Kidney (tissue), 14 donors: ENCODE results near the gene PTPRT. TPM values are rescaled to one million over a fixed set of nuclear protein-coding genes. Genes with fewer than 3 reads are reported as not detected.
A peak's percentile ranks its signal among the peaks of the same experiment; 100 is the strongest.

Experiments
- DNase-seq, 5 donors: peaks; one replicate each; pipeline ENCODE4 v3.0.0-alpha.2; 2013 to 2020
- FAIRE-seq: peaks from 2 replicates; lab custom pipeline; 2012; peaks lifted over from hg19 to GRCh38; lab: Jason Lieb, UNC
- H3K27ac ChIP-seq, 2 donors: one replicate each; pipeline ENCODE4 v1.7.0; 2013; ENCODE audit warnings: low read depth in 2 of 2, low read length in 2 of 2, inconsistent platforms in 1 of 2
- H3K27me3 ChIP-seq: one replicate; pipeline ENCODE4 v1.7.1; 2013; ENCODE audit warnings: low read length, inconsistent platforms; ENCODE audit not compliant: control insufficient read depth, insufficient read depth
- H3K36me3 ChIP-seq, 3 donors: one replicate each; pipeline versions ENCODE4 v1.7.0 to v1.7.1; 2013; ENCODE audit warnings: low read length in 3 of 3, control low read depth in 1 of 3, inconsistent platforms in 1 of 3; ENCODE audit not compliant: insufficient read depth in 3 of 3, control insufficient read depth in 2 of 3
- H3K4me1 ChIP-seq, 3 donors: one replicate each; pipeline versions ENCODE4 v1.7.0 to v1.7.1; 2013; ENCODE audit warnings: low read length in 3 of 3, inconsistent platforms in 1 of 3, low read depth in 1 of 3; ENCODE audit not compliant: control insufficient read depth in 2 of 3, insufficient read depth in 2 of 3
- H3K4me3 ChIP-seq, 3 donors: one replicate each; pipeline versions ENCODE4 v1.7.0 to v1.8.1; 2013; ENCODE audit warnings: low read length in 3 of 3, control low read depth in 1 of 3, inconsistent platforms in 1 of 3
- H3K9ac ChIP-seq, 3 donors: one replicate each; pipeline versions ENCODE4 v1.7.0 to v1.7.1; 2013; ENCODE audit warnings: low read length in 3 of 3, control low read depth in 1 of 3, inconsistent platforms in 1 of 3
- H3K9me3 ChIP-seq, 3 donors: one replicate each; pipeline versions ENCODE4 v1.7.0 to v1.7.1; 2013; ENCODE audit warnings: low read length in 3 of 3, control low read depth in 1 of 3, inconsistent platforms in 1 of 3; ENCODE audit not compliant: control insufficient read depth in 2 of 3, insufficient read depth in 1 of 3
- intact Hi-C: fragments of 100-400 bp; cut with DNase I; formaldehyde crosslinking; loops from one replicate; pipeline ENCODE4 v1.11.1; 2022
- polyA plus RNA-seq: library from polyadenylated mRNA; stranded (reverse); fragments of 350-450 nt; fragmentation: Illumina TruSeq; extraction: RNeasy Lipid Tissue Mini Kit (QIAGEN cat#74804); gene quantifications from one replicate; pipeline ENCODE4 v1.2.3, GENCODE V29; 2014; ENCODE audit warnings: low read depth, low replicate concordance; ENCODE audit not compliant: insufficient read depth
- total RNA-seq: library from RNA; stranded (reverse); fragmentation: NEBNext Ultra II Directional; extraction: Animal tissue kit (Norgen Biotek cat#: 25700); gene quantifications from one replicate; pipeline ENCODE4 v1.2.1, GENCODE V29; 2021
- TF ChIP-seq, protein P1 (sequence below): IDR thresholded peaks from 3 replicates; pipeline ENCODE4 v1.5.1; 2012; ENCODE audit warnings: mild to moderate bottlenecking, moderate library complexity, borderline replicate concordance; ENCODE audit not compliant: insufficient read depth; ENCODE audit errors: extremely low read depth
- donor health status: control.
- donor health status: control.
- donor health status: control.
- donor health status: control.
- donor health status: control.
- donor health status: DM: yes; HTN: yes; CAD: no.
- donor health status: Normal renal cell carcinoma (clear cell type).

PTPRT gene
- total and polyA plus RNA-seq, 2 donors from 2014 or later = 0.60 TPM; not detected in 1

DNA sequence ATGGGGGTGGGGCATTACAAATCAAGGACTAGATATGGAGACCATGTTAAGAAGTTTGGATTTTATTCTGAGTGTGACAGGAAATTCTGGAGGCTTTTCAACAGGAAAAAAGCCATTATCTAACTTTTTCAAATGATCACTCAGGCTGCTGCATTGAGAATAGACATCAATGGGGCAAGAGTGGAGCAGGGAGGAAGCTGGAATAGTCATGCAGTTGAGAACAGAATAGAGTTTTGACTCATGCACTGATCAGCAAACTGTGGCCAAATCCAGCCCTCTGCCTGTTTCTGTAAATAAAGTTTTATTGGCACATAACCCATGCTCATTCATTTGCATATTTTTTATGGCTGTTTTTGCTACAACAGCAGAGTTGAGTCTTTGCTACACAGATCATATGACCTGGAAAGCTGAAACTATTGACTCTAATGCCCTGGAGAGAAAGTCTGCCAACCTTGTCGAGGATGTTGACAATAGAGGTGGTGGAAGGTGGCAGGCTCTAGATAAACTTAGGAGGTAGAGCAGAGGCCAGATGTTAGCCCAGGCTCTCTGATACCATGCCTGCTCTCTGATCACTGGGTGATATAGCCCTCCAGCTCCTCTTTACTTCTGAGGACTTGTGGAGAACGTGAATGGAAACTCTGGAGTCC is 441.8 kb downstream of the PTPRT start:
- Histone ChIP-seq H3K9ac (no peak overlapping the region), H3K36me3 (no peaks in the 10 kb centered on the region), H3K27me3 (no peaks in the 10 kb centered on the region), H3K27ac (no peak overlapping the region), H3K4me3 (no peak overlapping the region), H3K9me3 (no peaks in the 10 kb centered on the region), H3K4me1 (no peaks in the 10 kb centered on the region)
- intact Hi-C loops = no loop called here
- no peak for FAIRE-seq
- no peak for DNase-seq
- TF ChIP-seq, protein P1, sequence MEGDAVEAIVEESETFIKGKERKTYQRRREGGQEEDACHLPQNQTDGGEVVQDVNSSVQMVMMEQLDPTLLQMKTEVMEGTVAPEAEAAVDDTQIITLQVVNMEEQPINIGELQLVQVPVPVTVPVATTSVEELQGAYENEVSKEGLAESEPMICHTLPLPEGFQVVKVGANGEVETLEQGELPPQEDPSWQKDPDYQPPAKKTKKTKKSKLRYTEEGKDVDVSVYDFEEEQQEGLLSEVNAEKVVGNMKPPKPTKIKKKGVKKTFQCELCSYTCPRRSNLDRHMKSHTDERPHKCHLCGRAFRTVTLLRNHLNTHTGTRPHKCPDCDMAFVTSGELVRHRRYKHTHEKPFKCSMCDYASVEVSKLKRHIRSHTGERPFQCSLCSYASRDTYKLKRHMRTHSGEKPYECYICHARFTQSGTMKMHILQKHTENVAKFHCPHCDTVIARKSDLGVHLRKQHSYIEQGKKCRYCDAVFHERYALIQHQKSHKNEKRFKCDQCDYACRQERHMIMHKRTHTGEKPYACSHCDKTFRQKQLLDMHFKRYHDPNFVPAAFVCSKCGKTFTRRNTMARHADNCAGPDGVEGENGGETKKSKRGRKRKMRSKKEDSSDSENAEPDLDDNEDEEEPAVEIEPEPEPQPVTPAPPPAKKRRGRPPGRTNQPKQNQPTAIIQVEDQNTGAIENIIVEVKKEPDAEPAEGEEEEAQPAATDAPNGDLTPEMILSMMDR = no peak

DNA sequence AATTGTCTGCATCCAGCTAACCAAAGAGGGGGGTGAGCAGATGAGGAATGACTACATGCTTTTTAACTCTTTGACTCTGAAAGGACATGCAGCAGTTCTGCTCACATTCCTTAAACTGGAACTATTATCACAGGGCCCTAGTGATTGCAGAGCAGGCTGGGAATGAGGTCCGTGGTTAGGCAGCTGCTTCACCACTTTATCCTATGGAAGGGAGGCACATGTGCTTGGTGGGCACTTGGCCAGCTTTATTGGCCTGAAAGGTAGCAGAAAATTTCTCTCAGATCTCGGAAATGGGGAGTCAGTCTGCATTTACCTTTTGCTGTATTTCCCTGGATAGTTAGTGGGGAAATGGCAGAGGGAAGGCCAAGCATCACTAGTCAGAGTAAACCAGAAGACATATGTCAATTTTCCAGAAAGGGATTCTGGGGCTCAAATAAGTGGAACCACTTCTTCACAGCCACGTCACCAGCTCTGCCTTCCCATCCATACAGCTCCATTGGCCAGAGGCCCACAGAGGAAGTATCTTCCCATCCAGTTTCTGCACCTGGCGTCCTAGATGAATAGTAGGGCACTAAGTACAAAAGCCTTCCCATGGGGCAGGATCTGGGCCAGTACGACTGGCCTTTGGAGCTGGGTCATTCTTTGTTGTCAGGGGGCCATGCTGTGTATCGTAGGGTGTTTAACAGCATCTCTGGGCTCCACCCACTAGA is 444.8 kb downstream of the PTPRT start:
- no peaks in the 10 kb centered on the region for H3K4me1 ChIP-seq
- no peaks in the 10 kb centered on the region for H3K36me3 ChIP-seq
- TF ChIP-seq, protein P1 = no peak
- DNase-seq = no peak
- no peaks in the 10 kb centered on the region for H3K27me3 ChIP-seq
- intact Hi-C loops = no loop called here
- no peak overlapping the region for H3K27ac ChIP-seq
- H3K4me3 ChIP-seq = no peak overlapping the region
- H3K9ac ChIP-seq = no peak overlapping the region
- FAIRE-seq = no peak
- no peaks in the 10 kb centered on the region for H3K9me3 ChIP-seq

DNA sequence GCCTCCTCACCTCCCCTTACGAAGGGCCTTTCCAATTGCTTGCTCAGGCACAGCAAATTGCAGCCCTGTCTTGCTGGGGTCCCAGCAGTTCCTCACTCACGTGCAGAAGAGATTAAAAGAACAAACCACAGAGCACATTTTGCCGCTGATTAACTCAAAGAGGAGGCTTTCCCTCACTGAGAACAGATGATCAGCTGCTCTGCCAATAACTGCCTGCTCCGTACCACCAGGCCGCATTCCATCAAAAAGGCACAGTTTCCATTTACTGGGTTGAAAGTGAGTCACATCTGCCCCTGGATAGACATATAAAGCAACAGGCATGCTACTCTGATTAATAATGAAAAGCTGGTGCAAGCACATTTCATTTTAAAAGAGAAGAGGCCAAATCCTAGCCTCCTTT is 446.8 kb downstream of the PTPRT start:
- no peaks in the 10 kb centered on the region for H3K36me3 ChIP-seq
- H3K4me3 ChIP-seq = no peak overlapping the region
- intact Hi-C loops = no loop called here
- TF ChIP-seq, protein P1 = no peak
- H3K9me3 ChIP-seq = no peaks in the 10 kb centered on the region
- peak in 1 of 5 donors; percentile 11 for DNase-seq
- no peak overlapping the region for H3K27ac ChIP-seq
- no peak for FAIRE-seq
- no peaks in the 10 kb centered on the region for H3K27me3 ChIP-seq
- H3K4me1 ChIP-seq = no peaks in the 10 kb centered on the region
- H3K9ac ChIP-seq = no peak overlapping the region
